BLaER1 (cell line): ENCODE data around the gene PRKCH.

Experiments
- H3K27ac ChIP-seq: shearing (Covaris generic); formaldehyde crosslinking; 2 replicates; pipeline ENCODE4 v1.8.1; 2022
- H3K27me3 ChIP-seq: shearing (Covaris generic); formaldehyde crosslinking; 2 replicates; pipeline ENCODE4 v1.8.1; 2022
- H3K36me3 ChIP-seq: shearing (Covaris generic); formaldehyde crosslinking; 2 replicates; pipeline ENCODE4 v1.8.1; 2022
- H3K4me1 ChIP-seq: shearing (Covaris generic); formaldehyde crosslinking; 2 replicates; pipeline ENCODE4 v1.8.1; 2022
- H3K4me2 ChIP-seq: shearing (Covaris generic); formaldehyde crosslinking; 2 replicates; pipeline ENCODE4 v1.8.1; 2022
- H3K4me3 ChIP-seq: shearing (Covaris generic); formaldehyde crosslinking; 2 replicates; pipeline ENCODE4 v1.8.1; 2022
- H3K9ac ChIP-seq: shearing (Covaris generic); formaldehyde crosslinking; 2 replicates; pipeline ENCODE4 v1.8.1; 2022
- H3K9me3 ChIP-seq: shearing (Covaris generic); formaldehyde crosslinking; 2 replicates; pipeline ENCODE4 v1.8.1; 2022
- H4K20me1 ChIP-seq: shearing (Covaris generic); formaldehyde crosslinking; 2 replicates; pipeline ENCODE4 v1.8.1; 2022
- Cebpa-rat ChIP-seq: shearing (Covaris generic); IDR thresholded peaks from 2 replicates; pipeline ENCODE4 v1.8.1; 2022

Gene PRKCH

DNA sequence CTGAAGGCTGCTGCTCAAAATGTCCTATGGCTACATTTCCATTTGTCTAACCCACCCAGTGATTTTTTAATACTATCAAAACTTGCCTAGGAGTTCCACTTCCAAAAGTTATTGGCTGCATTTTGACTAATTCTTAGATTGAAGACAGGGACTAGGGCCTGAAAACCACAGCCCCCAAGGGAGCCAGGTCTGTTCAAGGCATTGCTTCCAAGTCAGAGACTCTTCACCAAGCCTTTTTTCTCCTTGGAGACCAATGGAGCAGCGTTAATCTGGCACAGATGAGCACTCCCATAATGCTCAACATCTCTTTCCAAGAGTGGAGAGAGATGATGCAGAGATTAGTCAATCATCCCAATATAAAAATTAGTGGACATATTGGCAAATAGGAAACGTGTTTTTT is 261.4 kb downstream of the PRKCH start:
- peaks cover 85% of the 10 kb centered on the region for H3K4me1 ChIP-seq
- no peak overlapping the region for H3K4me3 ChIP-seq
- peak overlapping the region; percentile 68 for H3K4me2 ChIP-seq
- H3K9ac ChIP-seq, result no peak overlapping the region
- no peak overlapping the region for H3K27ac ChIP-seq
- H4K20me1 ChIP-seq, result no peaks in the 10 kb centered on the region
- no peaks in the 10 kb centered on the region for H3K36me3 ChIP-seq
- H3K9me3 ChIP-seq, result no peaks in the 10 kb centered on the region
- no peak for TF ChIP-seq Cebpa-rat
- H3K27me3 ChIP-seq, result no peaks in the 10 kb centered on the region

DNA sequence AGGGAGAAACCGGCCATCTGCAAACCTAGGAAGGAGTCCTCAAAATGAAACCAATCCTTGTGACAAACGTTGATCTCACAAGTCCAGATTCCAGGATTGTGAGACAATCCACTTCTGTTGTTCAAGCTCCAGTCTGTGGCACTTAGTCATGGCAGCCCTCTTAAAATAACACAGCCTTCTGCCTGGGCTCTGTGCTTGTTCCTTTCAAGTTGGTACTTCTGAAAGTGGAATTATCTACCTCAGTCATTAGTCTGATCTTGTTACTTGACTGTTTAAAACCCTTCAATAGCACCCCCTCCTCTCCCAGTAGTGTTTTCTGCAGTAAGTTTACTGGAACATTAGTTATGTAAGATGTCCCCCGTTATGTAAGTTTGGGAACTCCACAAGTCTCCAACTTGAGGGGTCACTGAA is 263.0 kb downstream of the PRKCH start:
- Histone ChIP-seq H3K4me3 (no peak overlapping the region), H3K9me3 (no peaks in the 10 kb centered on the region), H3K4me2 (no peak overlapping the region), H3K9ac (no peak overlapping the region), H4K20me1 (no peaks in the 10 kb centered on the region), H3K36me3 (no peaks in the 10 kb centered on the region), H3K4me1 (peaks cover 94% of the 10 kb centered on the region), H3K27me3 (no peaks in the 10 kb centered on the region), H3K27ac (no peak overlapping the region)
- TF ChIP-seq Cebpa-rat, result no peak

DNA sequence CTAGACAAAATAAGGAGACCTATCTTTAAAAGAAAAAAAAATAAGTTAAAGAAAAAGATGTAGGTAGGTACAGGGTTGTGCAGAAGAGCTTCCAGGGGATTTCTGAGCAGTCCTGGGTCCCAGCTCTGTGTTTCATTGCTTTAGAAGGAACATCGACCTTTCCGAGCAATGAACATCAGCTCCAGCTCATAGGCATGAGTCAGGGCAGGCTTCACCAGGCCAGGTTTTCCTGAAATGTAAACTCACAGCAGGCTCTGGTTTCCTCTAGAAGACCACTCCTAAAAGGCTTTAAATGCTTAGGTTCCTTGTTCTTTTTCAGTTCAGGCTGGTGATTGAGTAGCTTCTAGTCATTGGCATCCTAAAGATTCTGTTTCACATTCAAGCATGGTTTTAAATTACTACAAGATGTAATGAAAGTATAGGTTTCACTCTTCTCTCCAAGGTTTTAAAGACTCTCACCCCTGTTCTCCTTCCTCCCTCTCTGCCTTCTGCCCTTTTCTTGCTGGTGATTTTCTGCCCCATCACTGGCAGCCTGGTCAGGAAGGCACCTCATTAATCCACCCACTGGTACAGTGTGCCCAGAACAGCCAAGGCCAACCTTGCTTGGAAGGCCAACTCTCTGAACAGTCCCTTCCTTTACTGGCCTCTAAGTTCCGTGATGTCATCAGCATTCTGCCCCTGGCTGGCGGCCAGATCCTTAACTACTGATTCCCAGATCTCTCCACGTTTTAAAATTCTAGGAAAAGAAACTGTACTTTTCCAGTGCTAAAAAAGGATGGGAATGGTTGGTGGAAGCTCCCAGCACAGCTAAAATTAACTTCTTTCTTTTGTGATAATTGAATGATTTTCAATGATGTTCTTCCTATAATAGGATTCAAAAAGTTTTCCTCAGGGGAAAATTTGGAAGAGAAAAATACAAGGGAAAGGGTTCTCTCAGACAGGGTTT is 264.5 kb downstream of the PRKCH start:
- no peak overlapping the region for H3K4me3 ChIP-seq
- no peak overlapping the region for H3K27ac ChIP-seq
- no peaks in the 10 kb centered on the region for H4K20me1 ChIP-seq
- no peak overlapping the region for H3K9ac ChIP-seq
- no peaks in the 10 kb centered on the region for H3K27me3 ChIP-seq
- peaks cover 94% of the 10 kb centered on the region for H3K4me1 ChIP-seq
- no peaks in the 10 kb centered on the region for H3K9me3 ChIP-seq
- 0 out of 2 replicates have a peak overlapping the region, but pooled peaks have one; percentile 72 for H3K4me2 ChIP-seq
- TF ChIP-seq Cebpa-rat, result no peak
- H3K36me3 ChIP-seq, result no peaks in the 10 kb centered on the region

DNA sequence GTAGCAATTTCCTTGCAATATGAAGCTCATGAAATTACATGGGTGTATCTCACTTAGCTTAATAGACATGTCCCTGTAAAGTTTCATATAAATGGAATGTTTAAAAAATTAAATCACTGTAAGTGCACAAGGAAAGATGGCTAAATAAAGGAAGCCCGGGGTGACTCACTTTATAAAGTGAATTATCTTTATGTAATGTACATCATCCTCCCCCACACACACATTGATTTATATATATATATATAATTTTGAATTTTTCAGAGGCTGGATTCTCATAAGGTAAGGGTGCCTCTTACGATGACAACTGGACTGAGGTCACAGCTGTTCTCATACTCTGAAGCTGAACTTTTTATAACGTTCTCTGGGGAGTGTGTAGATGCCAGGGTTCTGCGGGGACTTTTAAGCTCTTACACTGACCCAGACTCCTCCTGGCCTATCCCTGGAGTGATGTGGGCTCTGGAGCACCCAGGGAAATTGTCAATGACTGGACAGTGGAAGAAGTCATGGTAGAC is 265.2 kb downstream of the PRKCH start:
- Histone ChIP-seq H3K9ac (no peak overlapping the region), H3K4me2 (peak overlapping the region; percentile 72), H3K4me3 (no peak overlapping the region), H3K27ac (no peak overlapping the region), H3K4me1 (peaks cover 86% of the 10 kb centered on the region), H4K20me1 (no peaks in the 10 kb centered on the region), H3K9me3 (no peaks in the 10 kb centered on the region), H3K36me3 (no peaks in the 10 kb centered on the region), H3K27me3 (no peaks in the 10 kb centered on the region)
- TF ChIP-seq Cebpa-rat, result no peak

DNA sequence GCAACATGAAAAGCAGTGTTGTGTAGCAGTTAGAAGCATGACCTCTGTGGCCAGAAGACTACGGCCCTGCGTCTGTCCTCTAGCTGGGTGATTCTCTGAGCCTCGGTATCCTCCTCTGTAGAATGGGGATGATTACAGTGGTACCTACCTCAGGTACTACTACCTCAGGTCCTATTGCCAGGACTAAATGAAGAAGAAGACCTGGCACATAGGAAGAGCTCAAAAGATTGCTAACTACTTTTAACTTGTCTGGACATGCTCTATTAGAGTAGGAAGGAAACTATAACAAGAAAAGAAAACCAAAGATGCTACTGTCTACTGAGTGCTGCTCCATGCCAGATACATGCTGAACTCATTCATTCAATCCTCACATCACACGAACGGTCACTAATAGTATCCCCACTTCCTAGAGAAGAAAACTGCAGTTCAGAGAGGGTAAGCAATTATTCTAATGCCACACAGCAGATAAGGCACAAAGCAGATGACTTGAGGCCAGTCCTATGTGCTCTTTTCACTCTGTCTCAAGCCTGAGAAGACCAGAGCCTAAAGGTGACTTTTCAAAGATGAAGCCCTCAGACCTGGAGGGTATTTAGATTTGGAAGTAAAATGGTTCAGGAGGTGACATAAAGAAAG is 265.8 kb downstream of the PRKCH start:
- Histone ChIP-seq H3K9me3 (peaks cover 4% of the 10 kb centered on the region; the same call in 1 of the 2 replicates), H3K36me3 (no peaks in the 10 kb centered on the region), H3K4me3 (no peak overlapping the region), H3K27me3 (no peaks in the 10 kb centered on the region), H3K4me1 (peaks cover 80% of the 10 kb centered on the region), H4K20me1 (no peaks in the 10 kb centered on the region), H3K9ac (no peak overlapping the region), H3K27ac (no peak overlapping the region), H3K4me2 (peak overlapping the region; percentile 72)
- no peak for TF ChIP-seq Cebpa-rat

DNA sequence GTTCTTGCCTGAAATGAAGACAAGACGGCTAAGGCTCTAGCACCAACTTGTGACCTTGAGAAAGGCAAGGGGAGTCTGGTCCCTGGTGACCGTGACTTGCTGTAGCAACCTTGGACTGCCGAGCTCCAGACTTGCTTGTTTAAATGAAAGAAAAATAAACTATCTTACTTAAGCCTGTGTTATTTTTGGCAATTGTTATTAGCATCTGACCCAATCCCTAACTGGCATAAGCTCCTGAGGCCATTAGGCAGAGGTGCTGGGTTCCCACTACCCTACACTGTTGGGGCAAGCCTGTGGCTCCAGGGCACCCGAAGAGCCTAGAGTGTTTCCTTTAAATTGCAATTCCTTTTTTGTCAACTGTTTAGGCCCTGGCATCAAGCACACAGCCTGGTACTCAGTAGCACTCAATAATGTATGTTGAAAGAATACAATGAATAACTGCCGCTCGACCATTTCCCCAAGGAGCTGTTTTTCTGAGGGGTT is 267.1 kb downstream of the PRKCH start:
- no peak for TF ChIP-seq Cebpa-rat
- no peaks in the 10 kb centered on the region for H4K20me1 ChIP-seq

DNA sequence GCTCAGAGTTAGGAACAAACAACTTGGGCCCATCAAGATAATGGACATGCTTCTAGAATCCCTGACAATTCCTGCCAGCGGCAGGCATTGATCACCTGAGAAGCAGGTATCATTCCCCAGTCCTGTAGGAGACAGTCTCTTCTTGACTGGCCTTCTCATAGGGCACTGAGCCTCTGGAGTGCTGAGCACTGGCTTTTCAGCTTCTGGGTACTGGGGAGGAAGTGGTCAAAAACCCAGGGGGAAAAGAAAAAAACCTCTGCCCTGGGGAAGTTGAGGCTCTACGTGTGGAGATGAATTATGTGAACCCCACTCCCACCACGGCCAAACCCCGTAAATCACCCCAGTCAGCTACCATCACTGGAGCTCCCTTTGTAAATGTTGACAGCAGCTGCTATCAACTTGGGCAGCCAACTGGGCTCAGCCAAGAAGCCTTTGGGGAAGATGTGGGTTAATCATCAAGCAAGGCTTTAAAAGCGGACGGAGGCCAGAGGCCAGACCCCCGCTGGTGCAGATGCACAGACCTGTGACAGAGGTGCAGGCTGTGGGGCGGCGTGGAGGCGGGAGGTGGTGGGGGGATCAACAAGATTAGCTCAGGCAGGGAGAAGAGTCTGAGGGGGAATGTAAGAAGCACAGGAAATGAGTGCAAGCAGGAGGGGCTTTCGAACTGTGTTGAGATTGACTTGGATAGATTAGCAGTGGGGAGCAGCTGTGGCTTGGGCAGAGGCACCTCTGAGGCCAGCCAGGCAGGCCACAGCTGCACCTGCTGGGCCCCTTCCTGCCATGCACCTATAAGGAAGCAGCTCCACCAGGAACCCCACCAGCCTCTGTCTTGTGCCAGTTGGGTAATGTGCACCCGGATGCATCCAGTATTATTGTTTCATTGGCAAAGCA is 268.6 kb downstream of the PRKCH start:
- Histone ChIP-seq H3K4me2 (peak overlapping the region; percentile 80), H4K20me1 (no peaks in the 10 kb centered on the region), H3K27me3 (no peaks in the 10 kb centered on the region), H3K36me3 (no peaks in the 10 kb centered on the region), H3K9ac (no peak overlapping the region; the same call in 1 of the 2 replicates), H3K27ac (peak overlapping the region; percentile 20; the same call in 1 of the 2 replicates), H3K9me3 (peaks cover 6% of the 10 kb centered on the region; the same call in 1 of the 2 replicates), H3K4me1 (peaks cover 54% of the 10 kb centered on the region), H3K4me3 (no peak overlapping the region)
- TF ChIP-seq Cebpa-rat, result no peak

More for the DNA sequence above, 267.1 kb downstream of the PRKCH start:
- Histone ChIP-seq H3K36me3 (no peaks in the 10 kb centered on the region), H3K4me3 (no peak overlapping the region), H3K9me3 (peaks cover 6% of the 10 kb centered on the region; the same call in 1 of the 2 replicates), H3K4me1 (peaks cover 68% of the 10 kb centered on the region), H3K9ac (no peak overlapping the region), H3K4me2 (peak overlapping the region; percentile 47), H3K27ac (no peak overlapping the region), H3K27me3 (no peaks in the 10 kb centered on the region)

DNA sequence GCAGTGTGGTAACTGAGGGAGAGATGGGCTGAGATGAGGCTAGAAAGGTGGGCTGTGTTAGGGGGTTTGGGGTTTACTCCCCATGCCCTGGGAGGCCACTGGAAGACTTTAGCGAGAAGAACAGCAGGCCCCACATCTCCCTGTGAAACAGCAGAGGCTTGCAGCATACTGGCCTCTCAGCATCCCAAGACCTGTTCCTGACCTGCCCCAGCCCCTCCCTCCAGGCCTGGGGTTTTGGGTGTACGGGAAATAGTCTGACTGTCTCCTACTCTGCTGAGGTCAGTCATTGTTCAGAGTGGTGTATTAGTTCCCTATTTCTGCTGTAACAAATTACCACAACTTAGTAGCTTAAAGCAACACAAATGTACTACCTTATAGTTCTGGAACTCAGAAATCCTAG is 270.5 kb downstream of the PRKCH start:
- Histone ChIP-seq H3K4me3 (no peak overlapping the region), H3K36me3 (no peaks in the 10 kb centered on the region), H3K27me3 (no peaks in the 10 kb centered on the region), H3K4me1 (peaks cover 40% of the 10 kb centered on the region), H3K9ac (no peak overlapping the region), H4K20me1 (no peaks in the 10 kb centered on the region), H3K27ac (no peak overlapping the region), H3K4me2 (no peak overlapping the region), H3K9me3 (peaks cover 6% of the 10 kb centered on the region; the same call in 1 of the 2 replicates)
- no peak for TF ChIP-seq Cebpa-rat

DNA sequence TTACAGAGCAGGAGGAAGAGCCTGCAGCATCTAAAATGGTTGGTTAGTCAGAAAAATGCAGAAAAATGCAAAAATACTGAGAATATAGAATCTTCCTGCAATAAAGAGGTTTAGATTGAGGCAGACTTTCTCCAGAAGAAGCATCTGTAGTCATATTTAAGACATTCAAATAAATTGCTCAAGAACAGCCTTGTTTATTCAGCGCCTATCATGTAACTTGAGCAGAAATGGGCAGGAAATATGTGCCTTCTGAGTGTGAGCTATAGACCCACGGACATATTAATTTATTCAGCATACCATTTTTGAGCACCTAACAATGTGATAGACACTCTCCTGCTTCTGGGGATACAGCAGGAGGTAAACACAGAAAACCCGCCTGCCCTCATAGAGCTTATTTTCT is 272.0 kb downstream of the PRKCH start:
- TF ChIP-seq Cebpa-rat, result no peak
- Histone ChIP-seq H3K4me1 (peaks cover 26% of the 10 kb centered on the region), H3K27ac (no peak overlapping the region), H3K9me3 (peaks cover 6% of the 10 kb centered on the region; the same call in 1 of the 2 replicates), H4K20me1 (no peaks in the 10 kb centered on the region), H3K4me2 (no peak overlapping the region), H3K36me3 (no peaks in the 10 kb centered on the region), H3K4me3 (no peak overlapping the region), H3K9ac (no peak overlapping the region), H3K27me3 (no peaks in the 10 kb centered on the region)
